Cardiac fibroblast (primary cell): ENCODE results near the gene NUPR1.
A peak's percentile ranks its signal among the peaks of the same experiment; 100 is the strongest.
"Not testable (repeated sequence)": the region's sequence is repeated elsewhere in the genome, so short reads cannot be mapped to it uniquely, and the experiment has no call there.

Experiments used
- DNase-seq, 2 donors: peaks; one replicate each; pipeline versions ENCODE4 v3.0.0 to v3.0.0-alpha.2; 2010; ENCODE audit warnings: low read depth in 2 of 2
- H3K4me3 ChIP-seq, 2 donors: replicated peaks in 1 of 2; 1 replicate in 1 of 2; 2 replicates in 1 of 2; pipeline ENCODE4 v1.5.1; 2011; ENCODE audit warnings: low read depth in 2 of 2, low read length in 2 of 2, mild to moderate bottlenecking in 2 of 2, moderate library complexity in 1 of 2
- TF ChIP-seq, protein P1 (sequence below): IDR thresholded peaks from one replicate; pipeline ENCODE4 v1.5.1; 2011; ENCODE audit warnings: low read depth, mild to moderate bottlenecking, low read length, inconsistent platforms

The NUPR1 gene

DNA sequence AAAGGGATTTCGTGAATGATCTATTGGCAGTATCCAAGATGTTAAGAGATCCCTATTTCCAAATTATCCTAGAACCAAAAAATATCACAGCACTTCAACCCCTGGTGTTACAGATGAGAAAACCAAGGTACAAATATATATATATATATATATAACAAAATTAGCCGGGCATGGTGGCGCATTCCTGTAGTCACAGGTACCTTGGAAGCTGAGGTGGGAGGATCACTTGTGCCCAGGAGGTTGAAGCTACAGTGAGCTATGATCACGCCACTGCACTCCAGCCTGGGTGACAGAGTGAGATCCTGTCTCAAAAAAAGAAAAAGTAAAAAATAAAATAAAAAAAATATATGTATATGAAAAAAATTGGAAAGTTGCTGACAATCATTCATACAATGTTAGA is 46.3 kb downstream of the NUPR1 start:
- no peak overlapping the region for H3K4me3 ChIP-seq

DNA sequence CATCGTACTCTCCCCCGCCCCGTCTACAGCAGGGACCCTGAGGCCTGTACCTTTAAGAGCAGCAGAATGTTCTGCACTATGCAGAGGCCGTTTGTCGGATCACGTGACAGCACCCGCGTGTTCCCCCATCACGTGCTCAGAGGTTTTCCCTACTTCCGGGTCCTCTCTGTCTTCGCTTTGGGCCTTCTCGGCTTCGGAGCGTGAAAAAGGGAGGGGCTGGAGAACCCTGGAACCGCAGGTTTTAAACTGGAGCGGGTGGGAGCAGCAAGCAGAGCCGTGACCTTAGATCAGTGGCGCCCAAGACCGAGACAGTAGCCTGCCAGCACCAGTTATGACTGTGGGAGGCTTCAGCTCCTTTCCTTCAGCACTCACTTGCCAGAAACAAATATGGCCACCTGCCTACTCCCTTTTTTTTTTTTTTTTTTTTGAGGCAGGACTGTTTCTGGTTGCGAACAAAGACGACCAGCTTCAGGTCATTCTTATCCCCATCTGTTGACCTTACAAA is 46.8 kb downstream of the NUPR1 start, which contains the start of gene CLN3:
Gene CLN3 (minus strand): TSS at position 105 of the 505 bp plus-strand sequence. CDS start 315 bp downstream, outside the sequence.
- TF ChIP-seq, protein P1, sequence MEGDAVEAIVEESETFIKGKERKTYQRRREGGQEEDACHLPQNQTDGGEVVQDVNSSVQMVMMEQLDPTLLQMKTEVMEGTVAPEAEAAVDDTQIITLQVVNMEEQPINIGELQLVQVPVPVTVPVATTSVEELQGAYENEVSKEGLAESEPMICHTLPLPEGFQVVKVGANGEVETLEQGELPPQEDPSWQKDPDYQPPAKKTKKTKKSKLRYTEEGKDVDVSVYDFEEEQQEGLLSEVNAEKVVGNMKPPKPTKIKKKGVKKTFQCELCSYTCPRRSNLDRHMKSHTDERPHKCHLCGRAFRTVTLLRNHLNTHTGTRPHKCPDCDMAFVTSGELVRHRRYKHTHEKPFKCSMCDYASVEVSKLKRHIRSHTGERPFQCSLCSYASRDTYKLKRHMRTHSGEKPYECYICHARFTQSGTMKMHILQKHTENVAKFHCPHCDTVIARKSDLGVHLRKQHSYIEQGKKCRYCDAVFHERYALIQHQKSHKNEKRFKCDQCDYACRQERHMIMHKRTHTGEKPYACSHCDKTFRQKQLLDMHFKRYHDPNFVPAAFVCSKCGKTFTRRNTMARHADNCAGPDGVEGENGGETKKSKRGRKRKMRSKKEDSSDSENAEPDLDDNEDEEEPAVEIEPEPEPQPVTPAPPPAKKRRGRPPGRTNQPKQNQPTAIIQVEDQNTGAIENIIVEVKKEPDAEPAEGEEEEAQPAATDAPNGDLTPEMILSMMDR = no peak
- peak; percentile 97 for DNase-seq
- H3K4me3 ChIP-seq = peak within 1 kb of the TSS; percentile 77 to 100

More for the DNA sequence above, 46.3 kb downstream of the NUPR1 start:
- DNase-seq = no peak
- TF ChIP-seq, protein P1 = no peak

DNA sequence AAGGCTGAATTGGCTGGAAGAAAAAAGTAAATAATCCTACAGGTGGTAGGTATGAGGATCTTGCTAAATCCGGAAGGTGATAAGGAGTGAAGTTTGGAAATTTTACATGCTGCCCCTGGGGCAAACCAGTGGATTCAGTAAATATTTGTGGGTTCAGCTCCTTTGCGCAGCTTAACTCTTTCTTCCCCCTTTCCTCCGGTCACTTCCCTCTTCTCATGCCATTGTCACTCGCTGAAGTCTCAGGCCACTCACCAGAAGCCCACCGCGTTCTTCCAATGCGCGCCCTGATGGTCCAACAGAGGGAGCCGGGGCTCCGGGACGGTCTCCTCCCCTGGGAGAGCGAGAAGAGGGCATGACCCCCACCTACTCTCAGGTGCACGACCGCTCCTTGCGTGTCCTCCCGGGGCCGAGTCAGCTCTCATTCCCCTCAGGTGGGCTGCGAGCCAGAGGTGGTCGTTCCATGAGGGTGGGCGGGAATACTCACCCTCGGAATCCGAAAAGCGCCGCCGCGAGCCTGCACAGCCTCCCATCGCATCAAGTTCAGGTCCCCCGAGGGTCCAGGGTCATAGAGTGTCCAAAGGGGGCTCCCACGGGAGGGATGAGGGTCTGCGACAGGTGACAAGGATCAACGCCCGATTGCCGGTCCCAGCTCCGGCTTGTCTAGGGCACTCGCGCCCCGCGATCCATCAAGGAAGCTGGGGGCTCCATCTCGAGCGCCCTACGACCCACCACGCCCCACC is 47.4 kb downstream of the NUPR1 start:
- TF ChIP-seq, protein P1 = peak; percentile 42
- DNase-seq = peak; percentile 9 to 13
- H3K4me3 ChIP-seq = peak overlapping the region; percentile 77 to 100

DNA sequence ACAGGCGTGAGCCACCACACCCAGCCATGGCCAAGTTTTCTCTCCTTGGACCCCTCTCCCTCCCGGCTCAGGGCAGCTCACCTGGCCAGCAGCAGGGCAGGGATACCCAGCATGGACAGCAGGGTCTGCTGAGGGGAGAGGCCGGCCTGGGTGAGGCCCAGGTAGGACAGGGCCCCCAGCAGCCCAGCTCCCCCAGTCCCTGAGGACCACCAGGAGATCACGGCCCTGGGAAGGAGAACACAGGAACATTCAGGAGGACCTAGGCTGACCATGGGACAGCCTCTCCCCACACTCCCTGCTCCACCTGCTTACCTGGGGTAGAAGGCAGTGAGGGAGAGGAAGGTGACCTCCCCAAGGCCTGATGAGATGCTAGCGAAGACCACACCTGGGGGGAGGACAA is 52.5 kb downstream of the NUPR1 start:
- no peak for DNase-seq
- TF ChIP-seq, protein P1 = no peak
- H3K4me3 ChIP-seq = no peak overlapping the region

DNA sequence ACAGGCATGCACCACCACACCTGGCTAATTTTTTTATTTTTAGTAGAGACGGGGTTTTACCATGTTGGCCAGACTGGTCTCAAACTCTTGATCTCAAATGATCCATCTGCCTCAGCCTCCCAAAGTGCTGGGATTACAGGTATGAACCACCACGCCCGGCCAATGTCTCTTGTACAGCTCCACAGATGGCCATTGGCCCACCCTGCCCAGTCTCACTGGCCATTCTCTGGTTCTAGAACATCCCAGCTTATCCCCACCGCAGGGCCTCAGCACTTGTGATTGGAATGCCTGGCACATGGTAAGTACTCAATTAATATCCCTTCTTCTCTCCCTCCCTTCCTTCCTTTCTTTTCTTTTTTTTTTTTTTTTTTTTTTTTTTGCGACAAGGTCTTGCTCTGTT is 55.4 kb downstream of the NUPR1 start:
- DNase-seq, H3K4me3 ChIP-seq: not testable (repeated sequence)
